Activated naive CD8-positive, alpha-beta T cell (primary cell): ENCODE results near the gene MPV17L2.
"Not testable (repeated sequence)": the region's sequence is repeated elsewhere in the genome, so short reads cannot be mapped to it uniquely, and the experiment has no call there.

ENCODE experiments used
- H3K27ac Mint-ChIP-seq: one replicate; pipeline ENCODE4 v1.8.0; 2021; ENCODE audit warnings: mixed read lengths
- H3K27me3 Mint-ChIP-seq: one replicate; pipeline ENCODE4 v1.8.0; 2021; ENCODE audit warnings: mixed read lengths
- H3K36me3 Mint-ChIP-seq: one replicate; pipeline ENCODE4 v1.8.0; 2021; ENCODE audit warnings: mixed read lengths
- H3K4me1 Mint-ChIP-seq: one replicate; pipeline ENCODE4 v1.8.0; 2021; ENCODE audit warnings: low read depth, mixed read lengths
- H3K4me3 Mint-ChIP-seq: one replicate; pipeline ENCODE4 v1.8.0; 2021; ENCODE audit warnings: mild to moderate bottlenecking, mixed read lengths
- H3K9me3 Mint-ChIP-seq: one replicate; pipeline ENCODE4 v1.8.0; 2021; ENCODE audit warnings: low read depth, mixed read lengths

The MPV17L2 gene

GRCh38 chr19:18194554-18195238 is 1.7 kb downstream of the MPV17L2 start:
- Mint-ChIP-seq H3K36me3 (no peaks in the 10 kb centered on the region), H3K27me3 (no peaks in the 10 kb centered on the region), H3K9me3 (no peaks in the 10 kb centered on the region), H3K27ac (peak overlapping the region; percentile 34), H3K4me1 (peaks cover 19% of the 10 kb centered on the region), H3K4me3 (peak overlapping the region; percentile 87)

- peaks cover 19% of the 10 kb centered on the region for H3K4me1 Mint-ChIP-seq
- H3K36me3 Mint-ChIP-seq: no peaks in the 10 kb centered on the region
- peak overlapping the region; percentile 40 for H3K4me3 Mint-ChIP-seq
- no peaks in the 10 kb centered on the region for H3K27me3 Mint-ChIP-seq
- no peaks in the 10 kb centered on the region for H3K9me3 Mint-ChIP-seq
- H3K27ac Mint-ChIP-seq: no peak overlapping the region
Observed at GRCh38 chr19:18196511-18196845, 3.5 kb downstream of the MPV17L2 start.

- H3K9me3 Mint-ChIP-seq: no peaks in the 10 kb centered on the region
- H3K4me3 Mint-ChIP-seq: no peak overlapping the region
- no peak overlapping the region for H3K27ac Mint-ChIP-seq
- peaks cover 17% of the 10 kb centered on the region for H3K4me1 Mint-ChIP-seq
- H3K36me3 Mint-ChIP-seq: no peaks in the 10 kb centered on the region
- no peaks in the 10 kb centered on the region for H3K27me3 Mint-ChIP-seq
Observed at GRCh38 chr19:18197306-18197705, 4.3 kb downstream of the MPV17L2 start.

GRCh38 chr19:18197941-18198340 is 4.9 kb downstream of the MPV17L2 start:
- no peak overlapping the region for H3K27ac Mint-ChIP-seq
- H3K4me3 Mint-ChIP-seq: no peak overlapping the region
- H3K9me3 Mint-ChIP-seq: no peaks in the 10 kb centered on the region

GRCh38 chr19:18198374-18198773 is 5.4 kb downstream of the MPV17L2 start:
- Mint-ChIP-seq H3K9me3 (no peaks in the 10 kb centered on the region), H3K4me3 (no peak overlapping the region), H3K27me3 (no peaks in the 10 kb centered on the region), H3K27ac (no peak overlapping the region), H3K36me3 (no peaks in the 10 kb centered on the region), H3K4me1 (peaks cover 23% of the 10 kb centered on the region)

More at GRCh38 chr19:18197941-18198340, 4.9 kb downstream of the MPV17L2 start:
- H3K36me3 Mint-ChIP-seq: no peaks in the 10 kb centered on the region
- H3K4me1 Mint-ChIP-seq: peaks cover 19% of the 10 kb centered on the region
- no peaks in the 10 kb centered on the region for H3K27me3 Mint-ChIP-seq

- H3K9me3 Mint-ChIP-seq: no peaks in the 10 kb centered on the region
- peaks cover 16% of the 10 kb centered on the region for H3K4me1 Mint-ChIP-seq
- peak overlapping the region; percentile 6 for H3K27ac Mint-ChIP-seq
- H3K36me3 Mint-ChIP-seq: no peaks in the 10 kb centered on the region
- H3K27me3 Mint-ChIP-seq: no peaks in the 10 kb centered on the region
- H3K4me3 Mint-ChIP-seq: peak overlapping the region; percentile 76
Observed at GRCh38 chr19:18202397-18202777, 9.4 kb downstream of the MPV17L2 start.

- no peaks in the 10 kb centered on the region for H3K27me3 Mint-ChIP-seq
- peak overlapping the region; percentile 95 for H3K4me3 Mint-ChIP-seq
- peaks cover 16% of the 10 kb centered on the region for H3K4me1 Mint-ChIP-seq
- H3K9me3 Mint-ChIP-seq: no peaks in the 10 kb centered on the region
- no peaks in the 10 kb centered on the region for H3K36me3 Mint-ChIP-seq
- peak overlapping the region; percentile 83 for H3K27ac Mint-ChIP-seq
Observed at GRCh38 chr19:18202778-18203407, 9.9 kb downstream of the MPV17L2 start.

GRCh38 chr19:18203408-18203862 is 10.4 kb downstream of the MPV17L2 start:
- Mint-ChIP-seq H3K4me3 (peak overlapping the region; percentile 95), H3K27ac (peak overlapping the region; percentile 83), H3K9me3 (no peaks in the 10 kb centered on the region), H3K36me3 (no peaks in the 10 kb centered on the region), H3K27me3 (peaks cover 1% of the 10 kb centered on the region), H3K4me1 (peaks cover 16% of the 10 kb centered on the region)

- Mint-ChIP-seq H3K27ac (peak within 1 kb of the TSS; percentile 83), H3K9me3 (no peaks in the 10 kb centered on the region), H3K27me3 (peaks cover 4% of the 10 kb centered on the region), H3K4me1 (peaks cover 16% of the 10 kb centered on the region), H3K36me3 (no peaks in the 10 kb centered on the region), H3K4me3 (peak within 1 kb of the TSS; percentile 95)
Observed at GRCh38 chr19:18203863-18204393, 10.9 kb downstream of the MPV17L2 start, which contains the start of gene RAB3A. Gene RAB3A, minus strand, starts transcription at chr19:18204042. Its CDS starts 1,302 bp downstream, at chr19:18202740.

- Mint-ChIP-seq H3K9me3 (no peaks in the 10 kb centered on the region), H3K27me3 (peaks cover 4% of the 10 kb centered on the region), H3K4me1 (peaks cover 16% of the 10 kb centered on the region), H3K4me3 (peak overlapping the region; percentile 95), H3K27ac (peak overlapping the region; percentile 78), H3K36me3 (no peaks in the 10 kb centered on the region)
Observed at GRCh38 chr19:18204394-18205199, 11.6 kb downstream of the MPV17L2 start.

GRCh38 chr19:18205200-18205892 is 12.3 kb downstream of the MPV17L2 start:
- H3K9me3 Mint-ChIP-seq: no peaks in the 10 kb centered on the region
- H3K36me3 Mint-ChIP-seq: no peaks in the 10 kb centered on the region
- peaks cover 5% of the 10 kb centered on the region for H3K27me3 Mint-ChIP-seq
- H3K4me3 Mint-ChIP-seq: peak overlapping the region; percentile 95
- peaks cover 16% of the 10 kb centered on the region for H3K4me1 Mint-ChIP-seq
- H3K27ac Mint-ChIP-seq: no peak overlapping the region

GRCh38 chr19:18206018-18206417 is 13.0 kb downstream of the MPV17L2 start:
- Mint-ChIP-seq H3K4me1 (peaks cover 16% of the 10 kb centered on the region), H3K27me3 (peaks cover 5% of the 10 kb centered on the region), H3K27ac (no peak overlapping the region), H3K4me3 (no peak overlapping the region), H3K36me3 (no peaks in the 10 kb centered on the region), H3K9me3 (no peaks in the 10 kb centered on the region)

- no peak overlapping the region for H3K27ac Mint-ChIP-seq
- no peaks in the 10 kb centered on the region for H3K36me3 Mint-ChIP-seq
- H3K27me3 Mint-ChIP-seq: peaks cover 5% of the 10 kb centered on the region
- no peak overlapping the region for H3K4me3 Mint-ChIP-seq
- H3K9me3 Mint-ChIP-seq: no peaks in the 10 kb centered on the region
- H3K4me1 Mint-ChIP-seq: peaks cover 5% of the 10 kb centered on the region
Observed at GRCh38 chr19:18208098-18208951, 15.3 kb downstream of the MPV17L2 start.

GRCh38 chr19:18209912-18210311 is 16.9 kb downstream of the MPV17L2 start:
- not testable (repeated sequence) for H3K27me3 Mint-ChIP-seq, H3K27ac Mint-ChIP-seq, H3K36me3 Mint-ChIP-seq, H3K4me3 Mint-ChIP-seq, H3K9me3 Mint-ChIP-seq, H3K4me1 Mint-ChIP-seq
